ENCODE data around the gene UBFD1. TPM values are rescaled to one million over a fixed set of nuclear protein-coding genes. Genes with fewer than 3 reads are reported as not detected.
"Not testable (repeated sequence)": the region's sequence is repeated elsewhere in the genome, so short reads cannot be mapped to it uniquely, and the experiment has no call there.

UBFD1 gene
- total RNA-seq, 1 donor from 2014 or later = 32.9 TPM

GRCh38 chr16:23524886-23525285, 32.6 kb upstream of the UBFD1 start:
- DNase-seq (ENCODE audit: low spot score) (no peak), ATAC-seq (no peak)

GRCh38 chr16:23527961-23528643, 29.4 kb upstream of the UBFD1 start:
- DNase-seq (ENCODE audit: low spot score) (no peak), ATAC-seq (peak; percentile 29)

- no peak for ATAC-seq
- no peak for DNase-seq (ENCODE audit: low spot score)
These were observed 28.8 kb upstream of the UBFD1 start for GRCh38 chr16:23528644-23529310.

GRCh38 chr16:23530062-23530461, 27.5 kb upstream of the UBFD1 start:
- DNase-seq (ENCODE audit: low spot score) (no peak), ATAC-seq (no peak)

- DNase-seq (ENCODE audit: low spot score) (no peak), ATAC-seq (no peak)
These were observed 25.1 kb upstream of the UBFD1 start for GRCh38 chr16:23532448-23532847.

GRCh38 chr16:23534868-23535860, 22.4 kb upstream of the UBFD1 start:
- ATAC-seq = no peak
- no peak for DNase-seq (ENCODE audit: low spot score)

- ATAC-seq = no peak
- DNase-seq (ENCODE audit: low spot score) = no peak
These were observed 21.6 kb upstream of the UBFD1 start for GRCh38 chr16:23535901-23536300.

GRCh38 chr16:23537390-23537789, 20.1 kb upstream of the UBFD1 start:
- DNase-seq (ENCODE audit: low spot score) (no peak), ATAC-seq (no peak)

- DNase-seq (ENCODE audit: low spot score) (no peak), ATAC-seq (no peak)
These were observed 18.6 kb upstream of the UBFD1 start for GRCh38 chr16:23538919-23539278.

GRCh38 chr16:23539984-23540816, 17.3 kb upstream of the UBFD1 start:
- peak; percentile 70 for ATAC-seq
- no peak for DNase-seq (ENCODE audit: low spot score)

- not testable (repeated sequence) for DNase-seq (ENCODE audit: low spot score); ATAC-seq
These were observed 16.7 kb upstream of the UBFD1 start for GRCh38 chr16:23540817-23541178.

GRCh38 chr16:23544436-23544835, 13.1 kb upstream of the UBFD1 start:
- DNase-seq (ENCODE audit: low spot score) = no peak
- no peak for ATAC-seq

- DNase-seq (ENCODE audit: low spot score) = no peak
- no peak for ATAC-seq
These were observed 7.6 kb upstream of the UBFD1 start for GRCh38 chr16:23549938-23550337.

GRCh38 chr16:23552161-23552560, 5.4 kb upstream of the UBFD1 start:
- no peak for DNase-seq (ENCODE audit: low spot score)
- ATAC-seq = no peak

- DNase-seq (ENCODE audit: low spot score) (no peak), ATAC-seq (no peak)
These were observed 3.0 kb upstream of the UBFD1 start for GRCh38 chr16:23554536-23554935.

GRCh38 chr16:23557779-23558702, 514 bp downstream of the UBFD1 start:
- ATAC-seq (peak; percentile 15), DNase-seq (ENCODE audit: low spot score) (no peak)

GRCh38 chr16:23561586-23561985, 4.1 kb downstream of the UBFD1 start:
- ATAC-seq = no peak
- no peak for DNase-seq (ENCODE audit: low spot score)

GRCh38 chr16:23562505-23562904, 5.0 kb downstream of the UBFD1 start:
- DNase-seq (ENCODE audit: low spot score) (no peak), ATAC-seq (no peak)

GRCh38 chr16:23563186-23563585, 5.7 kb downstream of the UBFD1 start:
- ATAC-seq (no peak), DNase-seq (ENCODE audit: low spot score) (no peak)

All from left lobe of liver (tissue), 2 donors.